ENCODE data around the gene OR10P1. TPM values are rescaled to one million over a fixed set of nuclear protein-coding genes. Genes with fewer than 3 reads are reported as not detected.

OR10P1 gene
- polyA plus RNA-seq, 1 donor: not detected

GRCh38 chr12:55651299-55651683, 14.6 kb downstream of the OR10P1 start:
- Histone ChIP-seq H3K27me3 (ENCODE audit: control insufficient read depth, insufficient read depth, low read length) (no peaks in the 10 kb centered on the region), H3K9me3 (ENCODE audit: control insufficient read depth, low read depth, low read length) (peaks cover 14% of the 10 kb centered on the region), H3K27ac (ENCODE audit: low read length) (peak overlapping the region; percentile 82), H3K36me3 (ENCODE audit: control insufficient read depth, insufficient read depth, low read length) (no peaks in the 10 kb centered on the region), H3K4me3 (ENCODE audit: low read length) (no peak overlapping the region), H3K4me1 (ENCODE audit: control insufficient read depth, insufficient read depth, low read length) (peaks cover 24% of the 10 kb centered on the region)
- no CpG with 5 or more reads among the region's 5 CpGs for WGBS (ENCODE audit: insufficient coverage, low lambda C conversion rate)
- DNase-seq: peak in 1 of 2 donors; percentile 57

GRCh38 chr12:55652352-55652751, 15.7 kb downstream of the OR10P1 start:
- Histone ChIP-seq H3K9me3 (ENCODE audit: control insufficient read depth, low read depth, low read length) (peaks cover 11% of the 10 kb centered on the region), H3K36me3 (ENCODE audit: control insufficient read depth, insufficient read depth, low read length) (no peaks in the 10 kb centered on the region), H3K4me3 (ENCODE audit: low read length) (no peak overlapping the region), H3K27me3 (ENCODE audit: control insufficient read depth, insufficient read depth, low read length) (no peaks in the 10 kb centered on the region), H3K27ac (ENCODE audit: low read length) (peak overlapping the region; percentile 82), H3K4me1 (ENCODE audit: control insufficient read depth, insufficient read depth, low read length) (peaks cover 34% of the 10 kb centered on the region)
- DNase-seq: no peak
- no CpG with 5 or more reads among the region's 3 CpGs for WGBS (ENCODE audit: insufficient coverage, low lambda C conversion rate)

- DNase-seq: no peak
- Histone ChIP-seq H3K36me3 (ENCODE audit: control insufficient read depth, insufficient read depth, low read length) (no peaks in the 10 kb centered on the region), H3K9me3 (ENCODE audit: control insufficient read depth, low read depth, low read length) (peaks cover 11% of the 10 kb centered on the region), H3K27me3 (ENCODE audit: control insufficient read depth, insufficient read depth, low read length) (no peaks in the 10 kb centered on the region), H3K4me3 (ENCODE audit: low read length) (no peak overlapping the region), H3K27ac (ENCODE audit: low read length) (no peak overlapping the region), H3K4me1 (ENCODE audit: control insufficient read depth, insufficient read depth, low read length) (peaks cover 41% of the 10 kb centered on the region)
- WGBS (ENCODE audit: insufficient coverage, low lambda C conversion rate): no CpG with 5 or more reads among the region's 3 CpGs
Observed at GRCh38 chr12:55653031-55653430, 16.3 kb downstream of the OR10P1 start.

- H3K4me1 ChIP-seq (ENCODE audit: control insufficient read depth, insufficient read depth, low read length): peaks cover 55% of the 10 kb centered on the region
- H3K9me3 ChIP-seq (ENCODE audit: control insufficient read depth, low read depth, low read length): no peaks in the 10 kb centered on the region
- WGBS (ENCODE audit: insufficient coverage, low lambda C conversion rate): 87% methylated on average over 3 of the region's 17 CpGs
- no peaks in the 10 kb centered on the region for H3K27me3 ChIP-seq (ENCODE audit: control insufficient read depth, insufficient read depth, low read length)
- no peak overlapping the region for H3K4me3 ChIP-seq (ENCODE audit: low read length)
- no peaks in the 10 kb centered on the region for H3K36me3 ChIP-seq (ENCODE audit: control insufficient read depth, insufficient read depth, low read length)
- no peak for DNase-seq
- H3K27ac ChIP-seq (ENCODE audit: low read length): no peak overlapping the region
Observed at GRCh38 chr12:55654511-55655214, 18.0 kb downstream of the OR10P1 start.

GRCh38 chr12:55657212-55657611, 20.5 kb downstream of the OR10P1 start:
- Histone ChIP-seq H3K4me1 (ENCODE audit: control insufficient read depth, insufficient read depth, low read length) (peaks cover 38% of the 10 kb centered on the region), H3K36me3 (ENCODE audit: control insufficient read depth, insufficient read depth, low read length) (no peaks in the 10 kb centered on the region), H3K4me3 (ENCODE audit: low read length) (no peak overlapping the region), H3K9me3 (ENCODE audit: control insufficient read depth, low read depth, low read length) (no peaks in the 10 kb centered on the region), H3K27me3 (ENCODE audit: control insufficient read depth, insufficient read depth, low read length) (no peaks in the 10 kb centered on the region), H3K27ac (ENCODE audit: low read length) (peak overlapping the region; percentile 90)
- DNase-seq: peak; percentile 92 to 97
- no CpG with 5 or more reads among the region's 4 CpGs for WGBS (ENCODE audit: insufficient coverage, low lambda C conversion rate)

GRCh38 chr12:55658212-55658611, 21.5 kb downstream of the OR10P1 start:
- Histone ChIP-seq H3K27me3 (ENCODE audit: control insufficient read depth, insufficient read depth, low read length) (no peaks in the 10 kb centered on the region), H3K4me1 (ENCODE audit: control insufficient read depth, insufficient read depth, low read length) (peaks cover 35% of the 10 kb centered on the region), H3K9me3 (ENCODE audit: control insufficient read depth, low read depth, low read length) (no peaks in the 10 kb centered on the region), H3K4me3 (ENCODE audit: low read length) (no peak overlapping the region), H3K27ac (ENCODE audit: low read length) (peak overlapping the region; percentile 90), H3K36me3 (ENCODE audit: control insufficient read depth, insufficient read depth, low read length) (no peaks in the 10 kb centered on the region)
- WGBS (ENCODE audit: insufficient coverage, low lambda C conversion rate): no CpG with 5 or more reads among the region's 6 CpGs
- DNase-seq: no peak

GRCh38 chr12:55658635-55659391, 22.1 kb downstream of the OR10P1 start:
- Histone ChIP-seq H3K36me3 (ENCODE audit: control insufficient read depth, insufficient read depth, low read length) (no peaks in the 10 kb centered on the region), H3K9me3 (ENCODE audit: control insufficient read depth, low read depth, low read length) (no peaks in the 10 kb centered on the region), H3K27me3 (ENCODE audit: control insufficient read depth, insufficient read depth, low read length) (no peaks in the 10 kb centered on the region), H3K27ac (ENCODE audit: low read length) (peak overlapping the region; percentile 90), H3K4me3 (ENCODE audit: low read length) (no peak overlapping the region), H3K4me1 (ENCODE audit: control insufficient read depth, insufficient read depth, low read length) (peaks cover 35% of the 10 kb centered on the region)
- WGBS (ENCODE audit: insufficient coverage, low lambda C conversion rate): no CpG with 5 or more reads among the region's 3 CpGs
- DNase-seq: peak; percentile 85 to 90

- no peaks in the 10 kb centered on the region for H3K36me3 ChIP-seq (ENCODE audit: control insufficient read depth, insufficient read depth, low read length)
- H3K9me3 ChIP-seq (ENCODE audit: control insufficient read depth, low read depth, low read length): no peaks in the 10 kb centered on the region
- H3K4me1 ChIP-seq (ENCODE audit: control insufficient read depth, insufficient read depth, low read length): peaks cover 35% of the 10 kb centered on the region
- WGBS (ENCODE audit: insufficient coverage, low lambda C conversion rate): 70% methylated on average over 2 of the region's 9 CpGs
- H3K27ac ChIP-seq (ENCODE audit: low read length): peak overlapping the region; percentile 90
- DNase-seq: peak in 1 of 2 donors; percentile 57
- no peaks in the 10 kb centered on the region for H3K27me3 ChIP-seq (ENCODE audit: control insufficient read depth, insufficient read depth, low read length)
- no peak overlapping the region for H3K4me3 ChIP-seq (ENCODE audit: low read length)
Observed at GRCh38 chr12:55659486-55660385, 23.0 kb downstream of the OR10P1 start.

GRCh38 chr12:55663391-55663790, 26.7 kb downstream of the OR10P1 start:
- peaks cover 11% of the 10 kb centered on the region for H3K4me1 ChIP-seq (ENCODE audit: control insufficient read depth, insufficient read depth, low read length)
- H3K36me3 ChIP-seq (ENCODE audit: control insufficient read depth, insufficient read depth, low read length): no peaks in the 10 kb centered on the region
- WGBS (ENCODE audit: insufficient coverage, low lambda C conversion rate): no CpG with 5 or more reads among the region's 1 CpG
- no peaks in the 10 kb centered on the region for H3K9me3 ChIP-seq (ENCODE audit: control insufficient read depth, low read depth, low read length)
- DNase-seq: no peak
- no peaks in the 10 kb centered on the region for H3K27me3 ChIP-seq (ENCODE audit: control insufficient read depth, insufficient read depth, low read length)
- H3K27ac ChIP-seq (ENCODE audit: low read length): no peak overlapping the region
- H3K4me3 ChIP-seq (ENCODE audit: low read length): no peak overlapping the region

GRCh38 chr12:55664826-55665225, 28.1 kb downstream of the OR10P1 start:
- no peak overlapping the region for H3K4me3 ChIP-seq (ENCODE audit: low read length)
- H3K27me3 ChIP-seq (ENCODE audit: control insufficient read depth, insufficient read depth, low read length): no peaks in the 10 kb centered on the region
- H3K27ac ChIP-seq (ENCODE audit: low read length): no peak overlapping the region
- H3K36me3 ChIP-seq (ENCODE audit: control insufficient read depth, insufficient read depth, low read length): no peaks in the 10 kb centered on the region
- WGBS (ENCODE audit: insufficient coverage, low lambda C conversion rate): no CpG with 5 or more reads among the region's 10 CpGs
- no peak for DNase-seq
- H3K4me1 ChIP-seq (ENCODE audit: control insufficient read depth, insufficient read depth, low read length): no peaks in the 10 kb centered on the region
- no peaks in the 10 kb centered on the region for H3K9me3 ChIP-seq (ENCODE audit: control insufficient read depth, low read depth, low read length)

All from large intestine (tissue), 3 donors.